ENCODE measurements around the gene SCAANT1.

The SCAANT1 gene

GRCh38 chr3:63934041-63934866 lies 22.1 kb upstream of the SCAANT1 start:
- peaks cover 12% of the 10 kb centered on the region for H3K4me1 ChIP-seq (ENCODE audit: control insufficient read depth, insufficient read depth, low read length, poor library complexity, severe bottlenecking)
- no peak overlapping the region for H3K4me3 ChIP-seq (ENCODE audit: extremely low read depth, insufficient read depth, low read length, poor library complexity, severe bottlenecking)
- H3K36me3 ChIP-seq (ENCODE audit: control insufficient read depth, insufficient read depth, low read length) = peaks cover 20% of the 10 kb centered on the region
- 78 to 82% methylated on average over 2 to 6 of the region's 6 CpGs for WGBS, 2 experiments (ENCODE audit: insufficient coverage in 2 of 2)
- no peaks in the 10 kb centered on the region for H3K9me3 ChIP-seq (ENCODE audit: control insufficient read depth, low read length)
- no peak overlapping the region for H3K27ac ChIP-seq (ENCODE audit: low read depth, low read length, severe bottlenecking)

GRCh38 chr3:63933459-63933858 lies 21.3 kb upstream of the SCAANT1 start:
- Histone ChIP-seq H3K36me3 (ENCODE audit: control insufficient read depth, insufficient read depth, low read length) (peaks cover 17% of the 10 kb centered on the region), H3K4me1 (ENCODE audit: control insufficient read depth, insufficient read depth, low read length, poor library complexity, severe bottlenecking) (peaks cover 12% of the 10 kb centered on the region), H3K27ac (ENCODE audit: low read depth, low read length, severe bottlenecking) (no peak overlapping the region), H3K4me3 (ENCODE audit: extremely low read depth, insufficient read depth, low read length, poor library complexity, severe bottlenecking) (no peak overlapping the region), H3K9me3 (ENCODE audit: control insufficient read depth, low read length) (no peaks in the 10 kb centered on the region)
- 100% methylated on average over 1 of the region's 1 CpG for WGBS, 2 experiments (ENCODE audit: insufficient coverage in 2 of 2)

DNA sequence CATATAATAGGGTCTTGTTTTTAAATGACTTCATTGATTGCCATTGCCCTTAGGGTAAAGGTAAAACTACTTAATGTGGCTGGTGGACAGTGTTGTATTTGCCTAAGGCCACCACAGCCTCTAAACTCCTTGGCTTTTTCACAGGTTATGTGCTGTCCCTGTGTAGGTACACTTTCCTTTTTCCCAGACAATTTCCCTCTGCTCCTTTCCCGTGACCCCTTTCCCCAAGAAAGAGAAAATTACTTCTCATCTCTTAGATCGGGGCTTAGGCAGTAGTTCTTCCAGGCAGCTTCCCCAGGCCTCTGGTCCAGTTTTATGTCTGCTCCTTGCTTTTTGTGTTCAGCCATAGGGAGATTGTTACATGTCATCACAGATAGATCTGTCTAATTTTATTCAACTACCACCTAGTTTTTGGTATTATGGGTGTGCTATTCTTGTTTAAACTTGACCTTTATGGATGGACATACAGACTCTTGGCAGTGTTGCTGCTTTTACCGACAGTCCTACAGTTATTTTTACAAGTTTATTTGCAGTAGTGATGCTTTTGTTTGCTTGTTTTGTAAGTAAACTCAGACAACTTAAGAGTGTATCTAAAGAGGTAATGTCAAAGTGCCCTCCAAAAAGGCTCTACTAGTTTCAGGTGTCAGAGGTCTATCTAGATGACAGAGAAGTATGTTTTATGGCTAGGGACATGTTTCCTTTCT lies 20.5 kb upstream of the SCAANT1 start:
- Histone ChIP-seq H3K27ac (ENCODE audit: low read depth, low read length, severe bottlenecking) (no peak overlapping the region), H3K9me3 (ENCODE audit: control insufficient read depth, low read length) (no peaks in the 10 kb centered on the region), H3K4me3 (ENCODE audit: extremely low read depth, insufficient read depth, low read length, poor library complexity, severe bottlenecking) (no peak overlapping the region), H3K36me3 (ENCODE audit: control insufficient read depth, insufficient read depth, low read length) (peaks cover 17% of the 10 kb centered on the region), H3K4me1 (ENCODE audit: control insufficient read depth, insufficient read depth, low read length, poor library complexity, severe bottlenecking) (peaks cover 12% of the 10 kb centered on the region)
- WGBS, 2 experiments (ENCODE audit: insufficient coverage in 2 of 2) = 90 to 100% methylated on average over 2 of the region's 3 CpGs

GRCh38 chr3:63931290-63931689 lies 19.1 kb upstream of the SCAANT1 start:
- Histone ChIP-seq H3K4me1 (ENCODE audit: control insufficient read depth, insufficient read depth, low read length, poor library complexity, severe bottlenecking) (peaks cover 12% of the 10 kb centered on the region), H3K9me3 (ENCODE audit: control insufficient read depth, low read length) (no peaks in the 10 kb centered on the region), H3K36me3 (ENCODE audit: control insufficient read depth, insufficient read depth, low read length) (peaks cover 26% of the 10 kb centered on the region), H3K4me3 (ENCODE audit: extremely low read depth, insufficient read depth, low read length, poor library complexity, severe bottlenecking) (no peak overlapping the region), H3K27ac (ENCODE audit: low read depth, low read length, severe bottlenecking) (no peak overlapping the region)
- 89 to 96% methylated on average over 2 to 3 of the region's 3 CpGs for WGBS, 2 experiments (ENCODE audit: insufficient coverage in 2 of 2)

DNA sequence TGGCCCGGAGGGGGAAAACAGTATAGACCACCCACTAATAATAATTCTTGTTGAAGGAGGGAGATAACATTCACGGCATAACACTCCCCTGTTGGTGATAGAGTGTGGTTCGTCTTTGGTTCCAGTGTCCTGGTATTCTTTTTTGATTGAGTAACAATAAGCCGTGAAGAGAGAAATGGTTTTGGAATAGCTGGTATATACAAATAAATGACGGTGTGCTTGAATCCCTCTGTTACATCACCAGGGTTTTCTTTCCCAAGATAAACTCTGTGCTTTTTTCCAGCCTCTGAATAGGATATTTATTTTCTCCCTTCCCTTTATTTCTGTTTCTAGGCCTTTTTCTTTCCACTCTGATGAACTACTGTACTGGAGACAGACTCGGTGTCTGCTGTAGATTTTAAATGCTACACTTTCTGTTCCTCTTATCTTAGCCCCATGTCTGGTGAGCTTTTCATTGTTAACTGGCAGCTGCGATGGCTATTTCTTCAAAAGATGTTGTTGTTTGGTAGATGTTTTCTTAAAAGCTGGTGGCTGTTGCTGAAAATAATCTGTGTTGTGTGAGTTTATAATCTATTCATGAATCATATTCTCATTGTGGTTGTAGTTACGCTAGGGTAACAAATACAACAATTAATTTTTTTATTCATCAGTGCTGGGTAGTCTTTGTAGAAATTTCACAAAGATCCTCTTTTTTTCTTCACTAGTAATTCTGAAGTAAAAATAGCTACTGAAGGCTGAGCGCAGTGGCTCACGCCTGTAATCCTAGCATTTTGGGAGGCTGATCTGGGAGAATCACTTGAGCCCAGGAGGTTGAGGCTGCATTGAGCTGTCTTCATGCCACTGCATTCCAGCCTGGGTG lies 15.5 kb upstream of the SCAANT1 start:
- peaks cover 47% of the 10 kb centered on the region for H3K36me3 ChIP-seq (ENCODE audit: control insufficient read depth, insufficient read depth, low read length)
- WGBS, 2 experiments (ENCODE audit: insufficient coverage in 2 of 2) = 89 to 93% methylated on average over 4 to 5 of the region's 10 CpGs
- peaks cover 9% of the 10 kb centered on the region for H3K9me3 ChIP-seq (ENCODE audit: control insufficient read depth, low read length)
- no peaks in the 10 kb centered on the region for H3K4me1 ChIP-seq (ENCODE audit: control insufficient read depth, insufficient read depth, low read length, poor library complexity, severe bottlenecking)
- H3K27ac ChIP-seq (ENCODE audit: low read depth, low read length, severe bottlenecking) = peak overlapping the region; percentile 38
- no peak overlapping the region for H3K4me3 ChIP-seq (ENCODE audit: extremely low read depth, insufficient read depth, low read length, poor library complexity, severe bottlenecking)

DNA sequence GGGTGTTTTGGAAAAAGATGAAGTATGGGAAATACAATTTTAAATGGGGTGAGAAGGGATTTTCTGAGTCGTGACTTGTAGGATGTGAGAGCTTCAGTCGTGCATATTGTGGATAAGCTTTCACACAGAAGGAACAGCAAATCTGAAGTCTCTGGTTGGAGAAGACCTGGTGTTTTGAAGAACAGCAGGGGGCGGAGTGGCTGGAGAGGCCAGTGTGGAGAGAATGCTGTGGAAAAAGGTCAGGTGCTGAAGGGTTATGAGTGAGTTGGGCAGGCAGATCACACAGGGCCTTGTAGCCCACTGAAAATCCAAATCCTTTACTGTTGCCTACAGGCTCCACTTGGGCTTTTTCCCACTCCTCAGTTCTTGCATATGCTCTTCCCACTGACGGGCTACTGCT lies 14.1 kb upstream of the SCAANT1 start:
- H3K36me3 ChIP-seq (ENCODE audit: control insufficient read depth, insufficient read depth, low read length) = peaks cover 57% of the 10 kb centered on the region
- peaks cover 9% of the 10 kb centered on the region for H3K9me3 ChIP-seq (ENCODE audit: control insufficient read depth, low read length)
- H3K4me1 ChIP-seq (ENCODE audit: control insufficient read depth, insufficient read depth, low read length, poor library complexity, severe bottlenecking) = no peaks in the 10 kb centered on the region
- no peak overlapping the region for H3K27ac ChIP-seq (ENCODE audit: low read depth, low read length, severe bottlenecking)
- 96 to 97% methylated on average over 3 to 4 of the region's 4 CpGs for WGBS, 2 experiments (ENCODE audit: insufficient coverage in 2 of 2)
- H3K4me3 ChIP-seq (ENCODE audit: extremely low read depth, insufficient read depth, low read length, poor library complexity, severe bottlenecking) = no peak overlapping the region

DNA sequence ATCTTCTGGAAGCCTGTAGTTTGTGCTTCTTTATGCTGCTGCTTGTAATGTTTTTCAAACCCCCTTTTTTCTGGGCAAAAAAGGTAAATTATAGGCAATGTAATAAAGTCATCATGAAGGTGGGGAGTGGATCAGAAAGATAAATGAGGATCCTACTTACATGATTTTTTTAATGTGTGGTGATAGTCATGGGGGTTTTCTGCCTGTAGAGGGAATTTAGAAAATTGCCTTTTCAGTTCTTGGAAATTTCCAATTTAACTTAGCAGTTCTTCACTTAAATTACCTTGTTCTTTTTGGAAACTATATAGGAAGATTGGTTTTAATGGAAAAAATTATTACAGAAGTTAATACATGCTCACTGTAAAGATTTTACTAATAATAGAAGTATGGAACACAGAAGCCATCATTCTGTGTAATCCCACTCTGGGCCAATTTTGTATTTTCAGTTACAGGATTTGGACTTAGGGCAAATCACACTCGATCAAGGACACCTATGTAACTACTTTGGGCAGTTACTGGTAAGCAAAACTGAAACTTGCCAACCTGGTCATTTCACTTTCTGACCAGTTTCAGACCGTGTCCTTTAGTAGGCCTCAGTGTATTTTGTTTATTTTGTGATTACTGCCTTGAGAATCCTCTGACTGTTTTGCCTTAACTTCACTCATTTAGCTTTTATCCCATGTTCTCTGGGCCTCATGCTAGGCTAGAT lies 10.5 kb upstream of the SCAANT1 start:
- Histone ChIP-seq H3K4me1 (ENCODE audit: control insufficient read depth, insufficient read depth, low read length, poor library complexity, severe bottlenecking) (no peaks in the 10 kb centered on the region), H3K27ac (ENCODE audit: low read depth, low read length, severe bottlenecking) (no peak overlapping the region), H3K36me3 (ENCODE audit: control insufficient read depth, insufficient read depth, low read length) (peaks cover 75% of the 10 kb centered on the region), H3K9me3 (ENCODE audit: control insufficient read depth, low read length) (peaks cover 9% of the 10 kb centered on the region), H3K4me3 (ENCODE audit: extremely low read depth, insufficient read depth, low read length, poor library complexity, severe bottlenecking) (no peak overlapping the region)
- 92 to 100% methylated on average over 1 to 2 of the region's 2 CpGs for WGBS, 2 experiments (ENCODE audit: insufficient coverage in 2 of 2)

GRCh38 chr3:63921741-63922482 lies 9.7 kb upstream of the SCAANT1 start:
- no peak overlapping the region for H3K27ac ChIP-seq (ENCODE audit: low read depth, low read length, severe bottlenecking)
- H3K4me3 ChIP-seq (ENCODE audit: extremely low read depth, insufficient read depth, low read length, poor library complexity, severe bottlenecking) = no peak overlapping the region
- 100% methylated on average over 2 to 3 of the region's 6 CpGs for WGBS, 2 experiments (ENCODE audit: insufficient coverage in 2 of 2)
- peaks cover 9% of the 10 kb centered on the region for H3K9me3 ChIP-seq (ENCODE audit: control insufficient read depth, low read length)
- no peaks in the 10 kb centered on the region for H3K4me1 ChIP-seq (ENCODE audit: control insufficient read depth, insufficient read depth, low read length, poor library complexity, severe bottlenecking)
- peaks cover 79% of the 10 kb centered on the region for H3K36me3 ChIP-seq (ENCODE audit: control insufficient read depth, insufficient read depth, low read length)

DNA sequence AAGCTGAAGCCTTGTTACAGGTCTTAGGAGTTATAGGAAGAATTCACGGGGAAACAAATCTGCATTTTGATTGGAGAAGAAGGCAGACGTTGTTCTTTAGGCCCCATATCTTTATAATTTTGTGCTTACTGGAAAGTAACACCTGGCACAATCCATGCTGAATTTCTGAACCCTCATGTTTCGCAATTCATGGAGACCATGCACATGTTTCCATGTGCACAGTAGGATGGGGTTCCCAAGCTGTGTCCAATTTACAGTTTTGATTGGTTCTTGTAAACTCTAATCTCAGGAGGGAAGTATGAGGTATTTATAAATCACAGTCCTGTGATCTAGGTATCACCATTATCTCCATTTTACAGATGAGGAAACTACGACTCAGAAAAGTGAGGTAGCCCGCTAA lies 7.8 kb upstream of the SCAANT1 start:
- peaks cover 79% of the 10 kb centered on the region for H3K36me3 ChIP-seq (ENCODE audit: control insufficient read depth, insufficient read depth, low read length)
- 79 to 97% methylated on average over 2 to 5 of the region's 5 CpGs for WGBS, 2 experiments (ENCODE audit: insufficient coverage in 2 of 2)
- no peak overlapping the region for H3K27ac ChIP-seq (ENCODE audit: low read depth, low read length, severe bottlenecking)
- H3K9me3 ChIP-seq (ENCODE audit: control insufficient read depth, low read length) = peaks cover 4% of the 10 kb centered on the region
- no peak overlapping the region for H3K4me3 ChIP-seq (ENCODE audit: extremely low read depth, insufficient read depth, low read length, poor library complexity, severe bottlenecking)
- H3K4me1 ChIP-seq (ENCODE audit: control insufficient read depth, insufficient read depth, low read length, poor library complexity, severe bottlenecking) = no peaks in the 10 kb centered on the region

DNA sequence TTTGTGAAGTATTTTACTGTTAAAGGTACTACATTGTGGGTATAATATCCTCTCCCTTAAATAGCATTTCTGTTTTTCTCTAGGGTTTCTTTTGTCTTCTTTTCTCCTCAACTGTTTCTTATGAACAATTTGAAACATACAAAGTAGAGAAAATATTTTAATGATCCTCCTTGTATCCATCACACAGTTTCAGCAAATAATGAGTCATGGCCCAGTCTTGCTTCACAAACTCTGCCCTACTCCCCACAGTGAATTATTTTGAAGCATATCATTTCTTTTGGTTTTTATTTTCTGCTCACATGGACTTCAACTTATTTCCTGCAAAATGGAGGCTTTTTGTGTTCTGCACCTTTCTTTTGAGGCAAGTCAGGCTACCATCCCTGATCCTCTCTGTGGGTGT lies 6.1 kb upstream of the SCAANT1 start:
- Histone ChIP-seq H3K27ac (ENCODE audit: low read depth, low read length, severe bottlenecking) (no peak overlapping the region), H3K4me1 (ENCODE audit: control insufficient read depth, insufficient read depth, low read length, poor library complexity, severe bottlenecking) (peaks cover 3% of the 10 kb centered on the region), H3K4me3 (ENCODE audit: extremely low read depth, insufficient read depth, low read length, poor library complexity, severe bottlenecking) (no peak overlapping the region), H3K36me3 (ENCODE audit: control insufficient read depth, insufficient read depth, low read length) (peaks cover 72% of the 10 kb centered on the region), H3K9me3 (ENCODE audit: control insufficient read depth, low read length) (no peaks in the 10 kb centered on the region)
